ENCODE data around the gene CREB5.
"Not testable (repeated sequence)": the region's sequence is repeated elsewhere in the genome, so short reads cannot be mapped to it uniquely, and the experiment has no call there.

The CREB5 gene

DNA sequence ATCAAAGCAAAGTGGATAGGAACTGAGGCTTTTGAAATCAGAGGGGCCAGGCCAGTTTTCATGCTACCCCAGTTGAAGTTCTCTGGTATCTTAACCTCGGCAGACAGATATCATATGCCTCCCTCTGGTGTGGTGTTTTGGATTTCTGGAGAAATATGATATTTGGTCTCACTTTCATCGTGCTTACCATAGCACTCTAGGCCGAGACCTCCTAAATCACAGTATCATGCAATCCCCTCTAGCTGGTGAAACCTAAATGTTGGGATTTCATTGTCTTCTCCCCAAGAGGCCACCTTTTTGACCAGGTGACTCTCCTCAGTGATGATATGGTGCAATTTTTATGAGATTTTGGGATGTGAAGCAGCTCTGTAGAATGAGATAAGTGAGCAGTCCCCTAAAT, 183.5 kb downstream of the CREB5 start:
- no peaks in the 10 kb centered on the region for H3K9me3 Mint-ChIP-seq
- H3K4me1 Mint-ChIP-seq = peaks cover 15% of the 10 kb centered on the region
- no peak for ATAC-seq
- H3K27me3 Mint-ChIP-seq = no peaks in the 10 kb centered on the region
- H3K27ac Mint-ChIP-seq = no peak overlapping the region
- DNase-seq = no peak
- H3K4me3 Mint-ChIP-seq = no peak overlapping the region

GRCh38 chr7:28596245-28596935, 184.1 kb downstream of the CREB5 start:
- no peak overlapping the region for H3K27ac Mint-ChIP-seq
- peaks cover 9% of the 10 kb centered on the region for H3K4me1 Mint-ChIP-seq
- H3K27me3 Mint-ChIP-seq = no peaks in the 10 kb centered on the region
- no peak for ATAC-seq
- H3K4me3 Mint-ChIP-seq = no peak overlapping the region
- DNase-seq = no peak
- no peaks in the 10 kb centered on the region for H3K9me3 Mint-ChIP-seq

- Mint-ChIP-seq H3K27ac (no peak overlapping the region), H3K9me3 (no peaks in the 10 kb centered on the region), H3K4me3 (no peak overlapping the region), H3K27me3 (no peaks in the 10 kb centered on the region), H3K4me1 (peaks cover under 1% of the 10 kb centered on the region)
- DNase-seq (no peak), ATAC-seq (no peak)
These were observed 185.0 kb downstream of the CREB5 start for GRCh38 chr7:28597284-28597683.

- DNase-seq, H3K4me1 Mint-ChIP-seq, H3K27ac Mint-ChIP-seq, H3K4me3 Mint-ChIP-seq, H3K9me3 Mint-ChIP-seq, ATAC-seq, H3K27me3 Mint-ChIP-seq: not testable (repeated sequence)
These were observed 185.7 kb downstream of the CREB5 start for GRCh38 chr7:28598037-28598436.

GRCh38 chr7:28598586-28598985, 186.3 kb downstream of the CREB5 start:
- DNase-seq (no peak), ATAC-seq (no peak)
- Mint-ChIP-seq H3K4me3 (no peak overlapping the region), H3K9me3 (no peaks in the 10 kb centered on the region), H3K4me1 (no peaks in the 10 kb centered on the region), H3K27ac (no peak overlapping the region), H3K27me3 (no peaks in the 10 kb centered on the region)

DNA sequence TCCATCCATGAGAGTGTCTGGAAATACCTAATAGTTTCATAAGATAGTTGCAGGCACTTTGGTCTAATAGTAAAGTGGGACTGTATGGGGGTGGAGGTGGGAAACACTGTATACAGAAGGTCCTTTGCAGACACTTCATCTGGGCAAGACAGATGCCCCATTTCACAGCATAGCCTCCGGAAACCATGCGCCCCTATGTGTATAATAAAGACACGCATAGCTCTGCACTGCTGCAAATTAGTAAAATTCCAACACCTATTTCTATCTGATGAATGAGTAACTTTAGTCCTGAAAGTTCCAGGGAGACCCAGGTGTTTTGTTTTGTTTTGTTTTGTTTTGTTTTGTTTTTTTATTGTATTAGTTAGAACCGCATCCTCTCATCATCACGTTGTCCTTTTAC, 187.1 kb downstream of the CREB5 start:
- DNase-seq (no peak), ATAC-seq (no peak)
- Mint-ChIP-seq H3K9me3 (no peaks in the 10 kb centered on the region), H3K27me3 (no peaks in the 10 kb centered on the region), H3K27ac (no peak overlapping the region), H3K4me3 (no peak overlapping the region), H3K4me1 (no peaks in the 10 kb centered on the region)

DNA sequence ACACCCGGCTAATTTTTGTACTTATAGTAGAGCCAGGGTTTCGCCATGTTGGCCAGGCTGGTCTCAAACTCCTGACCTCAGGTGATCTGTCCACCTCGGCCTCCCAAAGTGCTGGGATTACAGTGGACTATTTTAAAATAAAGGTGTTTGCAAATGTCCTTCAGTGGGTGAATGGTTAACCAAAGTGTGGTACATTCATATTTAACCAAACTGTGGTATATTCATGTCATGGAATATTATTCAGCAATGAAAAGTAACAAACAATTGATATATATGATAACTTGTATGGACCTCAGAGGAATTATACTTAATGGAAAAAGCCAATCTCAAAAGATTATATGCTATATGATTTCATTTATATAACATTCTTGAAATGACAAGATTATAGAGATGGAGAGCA, 190.0 kb downstream of the CREB5 start:
- Mint-ChIP-seq H3K27ac (no peak overlapping the region), H3K4me3 (no peak overlapping the region), H3K4me1 (no peaks in the 10 kb centered on the region), H3K27me3 (no peaks in the 10 kb centered on the region), H3K9me3 (no peaks in the 10 kb centered on the region)
- DNase-seq (no peak), ATAC-seq (no peak)

- Mint-ChIP-seq H3K4me3 (no peak overlapping the region), H3K27me3 (no peaks in the 10 kb centered on the region), H3K9me3 (no peaks in the 10 kb centered on the region), H3K4me1 (no peaks in the 10 kb centered on the region), H3K27ac (no peak overlapping the region)
- ATAC-seq (no peak), DNase-seq (no peak)
These were observed 193.2 kb downstream of the CREB5 start for GRCh38 chr7:28605427-28606085.

DNA sequence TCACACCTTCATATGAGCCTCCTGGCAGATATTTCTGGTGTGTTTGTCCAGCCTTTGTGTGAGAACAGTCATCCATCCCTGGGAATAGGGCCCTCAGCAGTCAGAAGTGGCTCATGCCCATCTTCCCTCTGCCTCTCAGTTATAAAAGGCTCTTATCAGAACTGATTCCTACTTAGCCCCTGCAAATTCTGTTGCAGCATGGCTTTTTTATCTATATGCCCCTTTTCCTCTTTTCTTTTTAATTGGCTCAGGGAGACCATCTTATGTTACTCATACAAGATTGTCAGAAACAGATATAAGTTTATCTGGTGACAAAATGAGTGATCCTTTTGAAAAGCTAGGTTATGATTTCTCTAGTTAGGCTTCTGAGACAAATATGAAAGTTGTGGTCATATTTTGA, 194.1 kb downstream of the CREB5 start:
- H3K4me1 Mint-ChIP-seq = no peaks in the 10 kb centered on the region
- no peak overlapping the region for H3K27ac Mint-ChIP-seq
- ATAC-seq = no peak
- H3K9me3 Mint-ChIP-seq = no peaks in the 10 kb centered on the region
- H3K27me3 Mint-ChIP-seq = no peaks in the 10 kb centered on the region
- H3K4me3 Mint-ChIP-seq = no peak overlapping the region
- DNase-seq = no peak

- ATAC-seq = no peak
- Mint-ChIP-seq H3K9me3 (no peaks in the 10 kb centered on the region), H3K4me3 (no peak overlapping the region), H3K4me1 (no peaks in the 10 kb centered on the region), H3K27me3 (no peaks in the 10 kb centered on the region), H3K27ac (no peak overlapping the region)
- no peak for DNase-seq
These were observed 195.5 kb downstream of the CREB5 start for GRCh38 chr7:28607855-28608193.

- ATAC-seq = no peak
- Mint-ChIP-seq H3K27me3 (no peaks in the 10 kb centered on the region), H3K9me3 (no peaks in the 10 kb centered on the region), H3K4me3 (no peak overlapping the region), H3K27ac (no peak overlapping the region), H3K4me1 (no peaks in the 10 kb centered on the region)
- no peak for DNase-seq
These were observed 195.9 kb downstream of the CREB5 start for GRCh38 chr7:28608237-28608656.

GRCh38 chr7:28608731-28609130, 196.4 kb downstream of the CREB5 start:
- Mint-ChIP-seq H3K4me1 (no peaks in the 10 kb centered on the region), H3K27ac (no peak overlapping the region), H3K27me3 (no peaks in the 10 kb centered on the region), H3K4me3 (no peak overlapping the region), H3K9me3 (no peaks in the 10 kb centered on the region)
- DNase-seq = no peak
- ATAC-seq = no peak

DNA sequence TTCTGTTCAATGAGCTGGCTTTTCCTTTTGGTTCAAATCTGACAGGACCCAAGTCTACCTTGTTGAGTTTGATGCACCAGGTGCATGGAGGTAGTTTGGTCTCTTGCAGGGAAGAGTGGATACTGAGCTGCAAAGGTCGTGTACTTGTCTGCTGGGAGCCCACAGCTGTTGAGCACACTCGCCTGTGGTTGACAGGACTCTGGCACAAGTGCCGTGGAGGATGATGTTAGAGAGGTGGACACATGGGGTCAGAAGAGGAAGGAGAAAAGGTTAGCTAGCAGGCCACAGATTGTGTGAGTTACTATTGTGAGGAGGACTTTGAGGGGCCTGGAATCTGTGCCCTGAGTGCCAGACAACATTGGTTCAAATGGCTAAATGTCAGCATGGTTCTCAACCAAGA, 197.3 kb downstream of the CREB5 start:
- no peak overlapping the region for H3K4me3 Mint-ChIP-seq
- H3K27ac Mint-ChIP-seq = no peak overlapping the region
- DNase-seq (no peak), ATAC-seq (no peak)
- H3K9me3 Mint-ChIP-seq = no peaks in the 10 kb centered on the region
- no peaks in the 10 kb centered on the region for H3K27me3 Mint-ChIP-seq
- no peaks in the 10 kb centered on the region for H3K4me1 Mint-ChIP-seq

- H3K4me1 Mint-ChIP-seq, H3K4me3 Mint-ChIP-seq, DNase-seq, H3K27me3 Mint-ChIP-seq, H3K9me3 Mint-ChIP-seq, H3K27ac Mint-ChIP-seq, ATAC-seq: not testable (repeated sequence)
These were observed 199.1 kb downstream of the CREB5 start for GRCh38 chr7:28611399-28611897.

DNA sequence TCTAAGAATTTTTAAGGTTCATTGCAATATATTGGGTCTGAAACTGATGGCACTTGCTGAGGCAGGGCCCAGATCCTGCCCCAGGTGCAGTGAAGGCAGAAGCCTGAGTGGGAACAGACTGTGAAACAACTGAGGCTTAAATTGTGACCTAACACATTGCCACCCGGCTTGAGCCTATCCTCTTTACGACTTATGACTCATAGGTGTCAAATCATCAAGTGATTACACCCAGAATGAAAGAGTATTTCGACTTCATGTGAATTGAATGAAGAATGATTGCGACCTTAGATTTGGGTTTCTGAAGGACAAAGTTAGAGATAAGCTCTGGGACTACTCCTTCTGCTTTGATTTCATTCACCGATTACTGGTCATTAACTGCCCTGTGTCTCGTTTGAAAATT, 200.9 kb downstream of the CREB5 start:
- Mint-ChIP-seq H3K9me3 (no peaks in the 10 kb centered on the region), H3K27me3 (no peaks in the 10 kb centered on the region)

GRCh38 chr7:28615091-28615490, 202.8 kb downstream of the CREB5 start:
- no peaks in the 10 kb centered on the region for H3K27me3 Mint-ChIP-seq
- no peaks in the 10 kb centered on the region for H3K4me1 Mint-ChIP-seq
- no peak overlapping the region for H3K4me3 Mint-ChIP-seq
- no peak for DNase-seq
- H3K27ac Mint-ChIP-seq = no peak overlapping the region
- ATAC-seq = no peak
- no peaks in the 10 kb centered on the region for H3K9me3 Mint-ChIP-seq

More for the DNA sequence above, 200.9 kb downstream of the CREB5 start:
- no peaks in the 10 kb centered on the region for H3K4me1 Mint-ChIP-seq
- ATAC-seq (no peak), DNase-seq (no peak)
- no peak overlapping the region for H3K4me3 Mint-ChIP-seq
- H3K27ac Mint-ChIP-seq = no peak overlapping the region
